Panc1 (cell line): ENCODE measurements around the gene PRMT3.

ENCODE experiments used
- CTCF ChIP-seq: fragments of 450-650 bp; IDR thresholded peaks from 2 replicates; pipeline ENCODE4 v1.5.1; 2017; ENCODE audit warnings: mild to moderate bottlenecking
- REST ChIP-seq, 2 experiments: IDR thresholded peaks; 2 replicates each; pipeline ENCODE4 v1.6.1; 2011 to 2012; ENCODE audit warnings: low read depth in 2 of 2, control low read depth in 1 of 2, low read length in 1 of 2, mild to moderate bottlenecking in 1 of 2, moderate library complexity in 1 of 2; ENCODE audit not compliant: insufficient read depth in 1 of 2

GRCh38 chr11:20547411-20547810, 159.9 kb downstream of the PRMT3 start:
- no peak for TF ChIP-seq CTCF
- TF ChIP-seq REST (IDR thresholded peaks at IDR 0.05; ENCODE audit: insufficient read depth in 1 of 2, low read depth in 2 of 2, low read length in 1 of 2) = no peak
